ENCODE data around the gene PACS1.

GRCh38 chr11:66251809-66252208 lies 181.7 kb downstream of the PACS1 start:
- no peak for TF ChIP-seq CTCF (IDR thresholded peaks at IDR 0.05)
- no peak for TF ChIP-seq EP300 (IDR thresholded peaks at IDR 0.05)

All from ovary (tissue), 3 donors.